Esophagus muscularis mucosa (tissue), 3 donors: ENCODE data around the gene MYBBP1A.

Experiments
- CTCF ChIP-seq, 3 experiments: fragments of 200-600 bp in 2 of 3; fragments of 450-650 bp in 1 of 3; sonication (generic) in 2 of 3; IDR thresholded peaks; one replicate each; pipeline ENCODE4 v1.5.1; 2017 to 2019; ENCODE audit warnings: antibody characterized with exemption in 3 of 3, mild to moderate bottlenecking in 2 of 3, moderate library complexity in 1 of 3
- POLR2A ChIP-seq: fragments of 450-650 bp; IDR thresholded peaks from one replicate; pipeline ENCODE4 v1.6.1; 2017; ENCODE audit warnings: antibody characterized with exemption, moderate library complexity, mild to moderate bottlenecking, low read depth
- POLR2AphosphoS5 ChIP-seq, 2 donors: sonication (generic); formaldehyde crosslinking; IDR thresholded peaks; one replicate each; pipeline ENCODE4 v1.6.1; 2017; ENCODE audit warnings: antibody characterized with exemption in 2 of 2

GRCh38 chr17:4502466-4503154, 52.6 kb downstream of the MYBBP1A start:
- TF ChIP-seq CTCF (IDR thresholded peaks at IDR 0.05) (no peak), POLR2A (no peak), POLR2AphosphoS5 (IDR thresholded peaks at IDR 0.05) (no peak)
